Prostate gland (tissue), 2 donors: ENCODE measurements around the gene PDLIM7. TPM values are rescaled to one million over a fixed set of nuclear protein-coding genes. Genes with fewer than 3 reads are reported as not detected.

Experiments used
- DNase-seq: peaks from one replicate; pipeline ENCODE4 v3.0.0-alpha.2; 2019; ENCODE audit warnings: low spot score
- H3K27ac ChIP-seq, 2 donors: fragments of 200-600 bp; sonication (generic); 2 replicates each; pipeline ENCODE4 v1.5.1; 2017 to 2019
- H3K27me3 ChIP-seq: fragments of 200-600 bp; sonication (generic); replicated peaks from 2 replicates; pipeline ENCODE4 v1.5.1; 2019; ENCODE audit not compliant: insufficient read depth
- H3K36me3 ChIP-seq, 2 donors: fragments of 200-600 bp; sonication (generic); 1 replicate in 1 of 2; 2 replicates in 1 of 2; pipeline versions ENCODE4 v1.5.1 to v1.8.1; 2017 to 2019
- H3K4me1 ChIP-seq: fragments of 200-600 bp; sonication (generic); replicated peaks from 2 replicates; pipeline ENCODE4 v1.5.1; 2019
- H3K4me3 ChIP-seq, 2 donors: fragments of 200-600 bp; sonication (generic); 2 replicates each; pipeline ENCODE4 v1.5.1; 2017 to 2019
- H3K9me3 ChIP-seq: fragments of 200-600 bp; sonication (generic); 2 replicates; pipeline ENCODE4 v1.5.1; 2017
- CTCF ChIP-seq, 4 experiments: fragments of 200-600 bp in 2 of 4; fragments of 450-650 bp in 2 of 4; sonication (generic) in 2 of 4; IDR thresholded peaks; 1 replicate in 3 of 4; 2 replicates in 1 of 4; pipeline ENCODE4 v1.5.1; 2016 to 2019; ENCODE audit warnings: antibody characterized with exemption in 4 of 4, mild to moderate bottlenecking in 2 of 4, moderate library complexity in 2 of 4
- POLR2A ChIP-seq: fragments of 450-650 bp; IDR thresholded peaks from one replicate; pipeline ENCODE4 v1.6.1; 2016; ENCODE audit warnings: antibody characterized with exemption, mild to moderate bottlenecking
- POLR2AphosphoS5 ChIP-seq: sonication (generic); formaldehyde crosslinking; IDR thresholded peaks from one replicate; pipeline ENCODE4 v1.6.1; 2017; ENCODE audit warnings: antibody characterized with exemption
- WGBS: methylation state at CpG from one replicate; pipeline ENCODE4 v1.1.5; 2018; 5-methylcytosine and 5-hydroxymethylcytosine counted together
- intact Hi-C: fragments of 100-400 bp; cut with DNase I; formaldehyde crosslinking; loops from one replicate; pipeline ENCODE4 v1.14.2; 2022
- total RNA-seq, 2 donors: library from RNA; depleted of rRNA; stranded (reverse); fragments of >200 nt; gene quantifications; one replicate each; pipeline ENCODE4 v1.1.0, GENCODE V29; 2016

Gene PDLIM7
- total RNA-seq, 2 donors from 2014 or later, result 155 to 235 TPM

- DNase-seq, result no peak
- H3K36me3 ChIP-seq, result peaks cover 13 to 31% of the 10 kb centered on the region in 2 donors
- no peak for TF ChIP-seq POLR2A
- no peak for TF ChIP-seq POLR2AphosphoS5
- no peak for TF ChIP-seq CTCF (IDR thresholded peaks at IDR 0.05)
These were observed 61.4 kb downstream of the PDLIM7 start for GRCh38 chr5:177435847-177436536.

GRCh38 chr5:177434942-177435738 is 62.3 kb downstream of the PDLIM7 start:
- no peak for TF ChIP-seq CTCF (IDR thresholded peaks at IDR 0.05)
- TF ChIP-seq POLR2AphosphoS5, result no peak
- TF ChIP-seq POLR2A, result no peak
- no peak for DNase-seq
- intact Hi-C loops, result no loop called here
- no peak overlapping the region for H3K27ac ChIP-seq
- no peak overlapping the region for H3K4me3 ChIP-seq
- H3K9me3 ChIP-seq, result no peaks in the 10 kb centered on the region
- H3K27me3 ChIP-seq, result no peaks in the 10 kb centered on the region
- WGBS, result 94% methylated on average over 20 of the region's 20 CpGs
- peaks cover 13 to 31% of the 10 kb centered on the region in 2 donors for H3K36me3 ChIP-seq
- H3K4me1 ChIP-seq, result no peaks in the 10 kb centered on the region

More at GRCh38 chr5:177435847-177436536, 61.4 kb downstream of the PDLIM7 start:
- WGBS, result 92% methylated on average over 37 of the region's 37 CpGs
- Histone ChIP-seq H3K4me1 (no peaks in the 10 kb centered on the region), H3K27me3 (no peaks in the 10 kb centered on the region), H3K4me3 (no peak overlapping the region), H3K27ac (no peak overlapping the region), H3K9me3 (no peaks in the 10 kb centered on the region)
- intact Hi-C loops, result no loop called here

GRCh38 chr5:177434437-177434836 is 63.0 kb downstream of the PDLIM7 start:
- Histone ChIP-seq H3K27ac (no peak overlapping the region), H3K27me3 (no peaks in the 10 kb centered on the region), H3K4me1 (no peaks in the 10 kb centered on the region), H3K4me3 (no peak overlapping the region), H3K9me3 (no peaks in the 10 kb centered on the region), H3K36me3 (peaks cover 13 to 31% of the 10 kb centered on the region in 2 donors)
- WGBS, result 83% methylated on average over 8 of the region's 8 CpGs
- no peak for TF ChIP-seq POLR2A
- no peak for TF ChIP-seq POLR2AphosphoS5
- no peak for TF ChIP-seq CTCF (IDR thresholded peaks at IDR 0.05)
- no peak for DNase-seq
- intact Hi-C loops, result no loop called here

- H3K36me3 ChIP-seq, result peaks cover 13 to 31% of the 10 kb centered on the region in 2 donors
- no peak overlapping the region for H3K27ac ChIP-seq
- H3K27me3 ChIP-seq, result no peaks in the 10 kb centered on the region
- H3K9me3 ChIP-seq, result no peaks in the 10 kb centered on the region
- WGBS, result 87% methylated on average over 29 of the region's 29 CpGs
- DNase-seq, result no peak
- no peak overlapping the region for H3K4me3 ChIP-seq
- intact Hi-C loops, result no loop called here
- no peaks in the 10 kb centered on the region for H3K4me1 ChIP-seq
- TF ChIP-seq CTCF (IDR thresholded peaks at IDR 0.05) (no peak), POLR2AphosphoS5 (no peak), POLR2A (no peak)
These were observed 63.7 kb downstream of the PDLIM7 start for GRCh38 chr5:177433658-177434217.

Other genes starting within 250 kb of the PDLIM7 start
- 10 to 100 TPM; 30.0 to 30.4 TPM for gene RAB24, start 193.9 kb downstream of the PDLIM7 start, total RNA-seq
- 10 to 100 TPM; 76.5 to 95.8 TPM for gene PRELID1, start 193.8 kb downstream of the PDLIM7 start, total RNA-seq
- 10 to 100 TPM; 13.5 to 20.5 TPM for gene MXD3, start 185.7 kb downstream of the PDLIM7 start, total RNA-seq
- 100 to 1,000 TPM; 350 to 369 TPM for gene LMAN2, start 145.9 kb downstream of the PDLIM7 start, total RNA-seq
- gene RGS14, start 139.7 kb downstream of the PDLIM7 start, total RNA-seq, result 10 to 100 TPM; 13.3 to 24.2 TPM
- not detected for gene SLC34A1, start 113.2 kb downstream of the PDLIM7 start, total RNA-seq
- not detected for gene PFN3, start 96.9 kb downstream of the PDLIM7 start, total RNA-seq
- 1 to 10 TPM in 1 of 2 donors, under 1 TPM in 1; 0.74 to 2.6 TPM for gene F12, start 88.0 kb downstream of the PDLIM7 start, total RNA-seq
- 10 to 100 TPM; 28.6 to 32.4 TPM for gene GRK6, start 70.9 kb downstream of the PDLIM7 start, total RNA-seq
- gene PRR7, start 50.8 kb downstream of the PDLIM7 start, total RNA-seq, result 10 to 100 TPM in 1 of 2 donors, 1 to 10 TPM in 1; 8.7 to 11.0 TPM
- gene DBN1, start 24.0 kb downstream of the PDLIM7 start, total RNA-seq, result 10 to 100 TPM; 33.1 to 65.1 TPM
- gene DOK3, start 12.2 kb upstream of the PDLIM7 start, total RNA-seq, result 10 to 100 TPM in 1 of 2 donors, 1 to 10 TPM in 1; 5.0 to 10.4 TPM
- 100 to 1,000 TPM; 126 to 139 TPM for gene DDX41, start 19.4 kb upstream of the PDLIM7 start, total RNA-seq
- gene FAM193B, start 57.0 kb upstream of the PDLIM7 start, total RNA-seq, result 100 to 1,000 TPM in 1 of 2 donors, 10 to 100 TPM in 1; 59.6 to 112 TPM
- gene TMED9, start 94.6 kb upstream of the PDLIM7 start, total RNA-seq, result 100 to 1,000 TPM; 136 to 176 TPM
- gene B4GALT7, start 102.5 kb upstream of the PDLIM7 start, total RNA-seq, result 10 to 100 TPM; 41.6 to 66.2 TPM